Osteoblast (primary cell): ENCODE data around the gene RBM26. TPM values are rescaled to one million over a fixed set of nuclear protein-coding genes. Genes with fewer than 3 reads are reported as not detected.

Experiments used
- DNase-seq: peaks from one replicate; pipeline ENCODE4 v3.0.0; 2011; ENCODE audit warnings: low spot score, mixed read lengths; ENCODE audit not compliant: insufficient read length; ENCODE audit errors: missing footprints
- H2AFZ ChIP-seq: 2 replicates; pipeline ENCODE4 v1.6.0; 2011; ENCODE audit warnings: mild to moderate bottlenecking, low read length
- H3K27ac ChIP-seq: 2 replicates; pipeline ENCODE4 v1.5.1; 2011; ENCODE audit warnings: mild to moderate bottlenecking, low read depth, low read length, moderate library complexity
- H3K27me3 ChIP-seq: 2 replicates; pipeline ENCODE4 v1.6.0; 2012; ENCODE audit warnings: mild to moderate bottlenecking, control low read depth, inconsistent platforms, low read length, moderate library complexity; ENCODE audit not compliant: insufficient read depth
- H3K36me3 ChIP-seq: 2 replicates; pipeline ENCODE4 v1.5.1; 2011; ENCODE audit warnings: mild to moderate bottlenecking, low read length, control low read depth, moderate library complexity; ENCODE audit not compliant: insufficient read depth
- H3K4me1 ChIP-seq: 2 replicates; pipeline ENCODE4 v1.5.1; 2011; ENCODE audit warnings: mild to moderate bottlenecking, low read length, control low read depth, moderate library complexity; ENCODE audit not compliant: insufficient read depth
- H3K4me2 ChIP-seq: 2 replicates; pipeline ENCODE4 v1.6.0; 2011; ENCODE audit warnings: mild to moderate bottlenecking, low read length; ENCODE audit not compliant: insufficient read depth
- H3K4me3 ChIP-seq: fragments of 200-600 bp; sonication (generic); 3 replicates; pipeline ENCODE4 v1.5.1; 2012; ENCODE audit warnings: mild to moderate bottlenecking, low read length, inconsistent platforms; ENCODE audit not compliant: insufficient read depth
- H3K79me2 ChIP-seq: 2 replicates; pipeline ENCODE4 v1.6.0; 2012; ENCODE audit warnings: mild to moderate bottlenecking, low read length, control low read depth, inconsistent platforms; ENCODE audit not compliant: insufficient read depth
- H3K9me3 ChIP-seq: 2 replicates; pipeline ENCODE4 v1.5.1; 2011; ENCODE audit warnings: low read depth, low read length, control low read depth
- H4K20me1 ChIP-seq: 2 replicates; pipeline ENCODE4 v1.6.0; 2012; ENCODE audit warnings: mild to moderate bottlenecking, low read length, control low read depth; ENCODE audit not compliant: insufficient read depth
- CTCF ChIP-seq: IDR thresholded peaks from 2 replicates; pipeline ENCODE4 v1.5.1; 2011; ENCODE audit warnings: mild to moderate bottlenecking, low read depth, low read length, moderate library complexity; ENCODE audit errors: extremely low read depth
- total RNA-seq: library from RNA; depleted of rRNA; stranded (reverse); fragments of >200 nt; gene quantifications from 2 replicates; pipeline ENCODE4 v1.2.3, GENCODE V29; 2012

Gene RBM26
- total RNA-seq: 32.7 and 35.5 TPM in 2 replicates

- peak; percentile 98 for DNase-seq
- TF ChIP-seq CTCF: no peak
- Histone ChIP-seq H3K79me2 (peaks cover 63% of the 10 kb centered on the region), H3K9me3 (no peaks in the 10 kb centered on the region), H3K27me3 (no peaks in the 10 kb centered on the region), H2AFZ (peak within 1 kb of the TSS; percentile 96), H3K4me3 (peak within 1 kb of the TSS; percentile 80), H3K36me3 (peaks cover 4% of the 10 kb centered on the region), H3K4me2 (peak within 1 kb of the TSS; percentile 95), H3K4me1 (peaks cover 37% of the 10 kb centered on the region), H4K20me1 (peaks cover 28% of the 10 kb centered on the region), H3K27ac (peak within 1 kb of the TSS; percentile 92)
These were observed at the start of gene RBM26 for GRCh38 chr13:79405831-79406596. RBM26 (minus strand) TSS chr13:79406255; CDS start chr13:79405774, 481 bp downstream.

- Histone ChIP-seq H3K4me3 (no peak overlapping the region), H3K79me2 (no peaks in the 10 kb centered on the region), H4K20me1 (no peaks in the 10 kb centered on the region), H3K27me3 (no peaks in the 10 kb centered on the region), H3K4me2 (peak overlapping the region; percentile 6), H3K4me1 (peaks cover 37% of the 10 kb centered on the region), H3K27ac (peak overlapping the region; percentile 77), H2AFZ (no peak overlapping the region), H3K36me3 (no peaks in the 10 kb centered on the region), H3K9me3 (no peaks in the 10 kb centered on the region)
- no peak for DNase-seq
- TF ChIP-seq CTCF: no peak
These were observed 49.3 kb upstream of the RBM26 start for GRCh38 chr13:79455331-79455730.

GRCh38 chr13:79452239-79452913 lies 46.3 kb upstream of the RBM26 start:
- H3K4me1 ChIP-seq: peaks cover 27% of the 10 kb centered on the region
- H3K27me3 ChIP-seq: no peaks in the 10 kb centered on the region
- DNase-seq: no peak
- H3K4me2 ChIP-seq: no peak overlapping the region
- no peak overlapping the region for H3K4me3 ChIP-seq
- no peaks in the 10 kb centered on the region for H4K20me1 ChIP-seq
- H3K9me3 ChIP-seq: no peaks in the 10 kb centered on the region
- H3K27ac ChIP-seq: peak overlapping the region; percentile 93
- H3K36me3 ChIP-seq: no peaks in the 10 kb centered on the region
- TF ChIP-seq CTCF: no peak
- no peaks in the 10 kb centered on the region for H3K79me2 ChIP-seq
- H2AFZ ChIP-seq: peak overlapping the region; percentile 1

GRCh38 chr13:79451500-79451962 lies 45.5 kb upstream of the RBM26 start:
- Histone ChIP-seq H3K9me3 (no peaks in the 10 kb centered on the region), H3K4me1 (peaks cover 27% of the 10 kb centered on the region), H3K4me3 (no peak overlapping the region), H3K27me3 (no peaks in the 10 kb centered on the region), H2AFZ (peak overlapping the region; percentile 47), H4K20me1 (no peaks in the 10 kb centered on the region), H3K79me2 (no peaks in the 10 kb centered on the region), H3K27ac (peak overlapping the region; percentile 93), H3K36me3 (no peaks in the 10 kb centered on the region), H3K4me2 (peak overlapping the region; percentile 62)
- DNase-seq: peak; percentile 90
- no peak for TF ChIP-seq CTCF
